Measurements from ENCODE around the gene TCAP.
A peak's percentile ranks its signal among the peaks of the same experiment; 100 is the strongest.

TCAP gene, protein sequence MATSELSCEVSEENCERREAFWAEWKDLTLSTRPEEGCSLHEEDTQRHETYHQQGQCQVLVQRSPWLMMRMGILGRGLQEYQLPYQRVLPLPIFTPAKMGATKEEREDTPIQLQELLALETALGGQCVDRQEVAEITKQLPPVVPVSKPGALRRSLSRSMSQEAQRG

DNA sequence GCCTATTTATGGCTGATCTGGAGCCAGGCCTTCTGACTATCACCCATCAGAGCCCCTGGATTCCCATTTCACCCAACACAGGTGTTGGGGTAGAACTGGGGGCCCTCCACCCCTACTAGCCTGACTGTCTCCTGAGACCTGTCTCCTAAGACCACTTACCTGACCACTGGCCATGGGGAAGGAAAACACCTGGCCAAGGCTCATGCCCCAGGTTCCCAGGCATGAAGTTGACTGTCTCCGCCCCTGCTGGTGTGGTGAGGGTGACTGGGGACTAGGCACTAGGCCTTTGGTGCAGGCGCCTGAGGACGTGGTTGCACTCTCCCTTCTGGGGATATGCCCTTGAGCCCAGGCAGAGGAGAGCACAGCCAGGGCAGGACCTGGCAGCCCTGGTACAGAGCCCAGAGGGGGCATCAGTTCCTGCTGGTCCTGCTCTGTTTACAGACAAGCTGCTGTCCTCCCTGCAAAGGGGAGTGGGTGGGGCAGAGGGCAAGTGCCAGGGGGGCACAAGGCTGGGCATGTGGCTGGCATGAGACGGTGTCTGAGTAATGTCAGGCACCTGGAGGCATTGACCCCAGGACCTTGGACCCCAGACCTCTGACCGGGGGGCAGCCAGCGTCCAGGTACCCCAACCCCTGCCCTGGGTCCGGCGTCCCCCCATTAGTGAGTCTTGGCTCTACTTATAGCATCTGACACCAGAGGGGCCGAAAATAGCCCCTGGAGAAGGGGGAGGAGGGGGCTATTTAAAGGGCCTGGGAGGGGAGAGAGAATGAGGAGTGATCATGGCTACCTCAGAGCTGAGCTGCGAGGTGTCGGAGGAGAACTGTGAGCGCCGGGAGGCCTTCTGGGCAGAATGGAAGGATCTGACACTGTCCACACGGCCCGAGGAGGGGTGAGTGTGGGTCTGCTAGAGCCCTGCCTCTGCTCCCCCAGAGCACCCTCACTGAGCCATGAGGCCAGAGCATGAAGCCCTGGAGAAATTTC lies at the start of gene TCAP:
TCAP (plus strand) TSS at position 769 of the 981 bp plus-strand sequence; CDS start at position 780, 11 bp downstream.
- FAIRE-seq, result no peak
- TF ChIP-seq, protein P1, sequence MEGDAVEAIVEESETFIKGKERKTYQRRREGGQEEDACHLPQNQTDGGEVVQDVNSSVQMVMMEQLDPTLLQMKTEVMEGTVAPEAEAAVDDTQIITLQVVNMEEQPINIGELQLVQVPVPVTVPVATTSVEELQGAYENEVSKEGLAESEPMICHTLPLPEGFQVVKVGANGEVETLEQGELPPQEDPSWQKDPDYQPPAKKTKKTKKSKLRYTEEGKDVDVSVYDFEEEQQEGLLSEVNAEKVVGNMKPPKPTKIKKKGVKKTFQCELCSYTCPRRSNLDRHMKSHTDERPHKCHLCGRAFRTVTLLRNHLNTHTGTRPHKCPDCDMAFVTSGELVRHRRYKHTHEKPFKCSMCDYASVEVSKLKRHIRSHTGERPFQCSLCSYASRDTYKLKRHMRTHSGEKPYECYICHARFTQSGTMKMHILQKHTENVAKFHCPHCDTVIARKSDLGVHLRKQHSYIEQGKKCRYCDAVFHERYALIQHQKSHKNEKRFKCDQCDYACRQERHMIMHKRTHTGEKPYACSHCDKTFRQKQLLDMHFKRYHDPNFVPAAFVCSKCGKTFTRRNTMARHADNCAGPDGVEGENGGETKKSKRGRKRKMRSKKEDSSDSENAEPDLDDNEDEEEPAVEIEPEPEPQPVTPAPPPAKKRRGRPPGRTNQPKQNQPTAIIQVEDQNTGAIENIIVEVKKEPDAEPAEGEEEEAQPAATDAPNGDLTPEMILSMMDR (IDR thresholded peaks at IDR 0.05; ENCODE audit: insufficient read depth, missing control alignments), result no peak
- DNase-seq (ENCODE audit: insufficient read length, low spot score), result no peak

DNA sequence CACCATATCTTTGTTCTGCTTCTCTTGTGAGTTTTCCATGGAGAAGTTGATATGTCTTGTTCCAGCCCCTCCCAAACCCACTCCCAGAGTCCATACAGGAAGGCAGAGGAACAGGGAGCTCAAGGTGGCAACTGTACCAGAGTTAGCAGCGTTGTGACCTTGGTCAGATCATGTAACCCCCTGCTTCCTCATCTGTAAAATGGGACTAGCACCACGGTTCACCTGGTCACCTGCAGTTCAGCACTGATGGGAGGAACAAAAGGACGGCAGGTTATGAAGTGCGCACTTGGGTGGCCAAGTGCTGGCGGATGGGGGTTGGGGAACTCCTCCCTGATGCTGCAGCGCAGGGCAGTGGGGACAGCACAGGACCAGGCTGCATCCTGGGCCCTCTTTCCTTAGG lies 49.7 kb upstream of the TCAP start:
- FAIRE-seq, result no peak
- TF ChIP-seq, protein P1 (IDR thresholded peaks at IDR 0.05; ENCODE audit: insufficient read depth, missing control alignments), result no peak
- DNase-seq (ENCODE audit: insufficient read length, low spot score), result no peak

DNA sequence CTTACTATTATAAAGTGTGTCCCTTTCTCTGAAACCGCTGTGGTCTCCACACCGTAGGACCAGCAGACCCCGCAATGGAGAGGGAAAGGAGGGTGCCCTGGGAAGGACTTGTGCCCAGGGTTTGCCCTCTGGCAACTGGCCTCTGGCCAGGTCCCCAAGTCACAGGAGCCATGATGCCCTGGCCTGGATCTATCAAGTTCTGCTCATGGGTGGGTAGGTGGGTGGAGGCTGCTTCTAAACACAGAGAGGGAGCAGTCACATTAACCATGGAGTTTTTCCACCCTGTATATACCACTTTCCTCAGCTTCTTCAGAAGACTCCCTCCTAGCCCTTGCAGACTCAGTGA lies 48.1 kb upstream of the TCAP start:
- TF ChIP-seq, protein P1 (IDR thresholded peaks at IDR 0.05; ENCODE audit: insufficient read depth, missing control alignments), result no peak
- FAIRE-seq (no peak), DNase-seq (ENCODE audit: insufficient read length, low spot score) (no peak)

DNA sequence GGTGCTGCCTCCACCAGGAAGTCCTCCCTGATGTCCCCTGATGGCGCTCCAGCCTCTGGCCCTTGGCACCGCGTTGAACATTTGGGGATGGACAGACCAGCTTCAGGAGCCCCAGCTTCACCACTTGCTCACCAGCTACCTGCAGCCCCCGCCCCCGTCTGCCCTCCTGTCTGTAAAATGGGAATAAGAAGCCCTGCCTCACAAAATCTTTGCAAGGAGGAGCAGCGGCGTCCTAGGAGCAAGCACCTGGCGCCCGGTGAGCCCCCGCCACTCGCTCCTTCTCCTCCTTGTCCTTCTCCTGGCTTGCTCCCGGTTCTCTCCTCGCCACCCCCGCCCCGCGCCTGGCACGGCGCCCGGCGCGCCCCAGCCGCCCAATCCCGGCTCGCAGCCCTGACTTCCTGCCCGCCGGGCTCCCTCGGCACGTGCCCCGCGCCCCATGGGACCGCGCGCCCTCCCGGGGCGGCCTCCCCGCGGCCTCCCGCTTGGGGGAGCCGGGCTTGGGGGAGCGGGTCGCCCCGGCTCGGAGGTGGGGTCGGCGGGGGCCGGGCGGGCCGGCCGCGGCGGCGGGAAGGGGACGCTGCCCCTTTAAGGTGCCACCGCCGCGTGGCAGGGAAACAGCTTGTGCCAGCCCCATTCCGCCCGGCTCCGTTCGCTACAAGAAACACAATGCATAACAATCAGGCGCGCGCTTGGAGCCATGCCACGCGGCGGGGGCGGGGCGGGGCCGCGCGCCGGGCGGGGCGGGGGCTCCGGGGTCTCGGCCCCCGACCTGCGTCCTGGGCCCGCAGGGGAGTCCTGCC lies 47.5 kb upstream of the TCAP start:
- TF ChIP-seq, protein P1 (IDR thresholded peaks at IDR 0.05; ENCODE audit: insufficient read depth, missing control alignments), result no peak
- DNase-seq (ENCODE audit: insufficient read length, low spot score) (peak; percentile 53), FAIRE-seq (no peak)

DNA sequence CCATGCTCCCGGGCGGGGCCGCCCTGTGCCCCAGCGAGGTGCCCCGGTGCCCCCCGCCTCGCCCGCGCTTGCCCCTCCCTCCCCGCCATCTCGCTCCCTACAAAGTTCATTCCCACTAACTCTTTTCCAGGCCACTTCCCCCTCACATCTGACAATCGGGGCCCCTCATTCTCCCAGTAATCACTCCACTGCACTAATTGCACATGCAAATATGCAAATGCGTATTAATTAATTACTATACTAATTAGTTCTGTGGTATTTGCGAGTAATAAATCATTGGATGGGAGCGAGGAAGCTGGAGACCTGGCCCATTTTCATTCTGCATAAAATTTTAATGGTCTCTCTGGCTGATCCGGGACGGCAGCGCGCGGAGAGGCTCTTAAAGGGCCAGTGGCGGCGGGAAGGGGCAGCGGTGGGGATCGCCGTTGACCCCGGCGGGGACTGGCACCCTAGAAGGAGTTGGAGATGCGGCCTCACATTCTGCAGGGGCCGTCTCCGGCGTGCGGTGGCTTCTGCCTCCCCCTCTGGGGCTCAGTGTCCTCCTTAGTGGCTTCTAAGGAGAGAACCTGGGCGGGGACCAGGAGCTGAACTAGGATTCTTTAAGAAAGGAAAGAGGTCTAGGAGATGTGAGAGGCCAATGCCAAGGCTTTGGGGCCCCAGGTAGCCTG lies 46.8 kb upstream of the TCAP start:
- TF ChIP-seq, protein P1 (IDR thresholded peaks at IDR 0.05; ENCODE audit: insufficient read depth, missing control alignments), result no peak
- FAIRE-seq, result no peak
- no peak for DNase-seq (ENCODE audit: insufficient read length, low spot score)

DNA sequence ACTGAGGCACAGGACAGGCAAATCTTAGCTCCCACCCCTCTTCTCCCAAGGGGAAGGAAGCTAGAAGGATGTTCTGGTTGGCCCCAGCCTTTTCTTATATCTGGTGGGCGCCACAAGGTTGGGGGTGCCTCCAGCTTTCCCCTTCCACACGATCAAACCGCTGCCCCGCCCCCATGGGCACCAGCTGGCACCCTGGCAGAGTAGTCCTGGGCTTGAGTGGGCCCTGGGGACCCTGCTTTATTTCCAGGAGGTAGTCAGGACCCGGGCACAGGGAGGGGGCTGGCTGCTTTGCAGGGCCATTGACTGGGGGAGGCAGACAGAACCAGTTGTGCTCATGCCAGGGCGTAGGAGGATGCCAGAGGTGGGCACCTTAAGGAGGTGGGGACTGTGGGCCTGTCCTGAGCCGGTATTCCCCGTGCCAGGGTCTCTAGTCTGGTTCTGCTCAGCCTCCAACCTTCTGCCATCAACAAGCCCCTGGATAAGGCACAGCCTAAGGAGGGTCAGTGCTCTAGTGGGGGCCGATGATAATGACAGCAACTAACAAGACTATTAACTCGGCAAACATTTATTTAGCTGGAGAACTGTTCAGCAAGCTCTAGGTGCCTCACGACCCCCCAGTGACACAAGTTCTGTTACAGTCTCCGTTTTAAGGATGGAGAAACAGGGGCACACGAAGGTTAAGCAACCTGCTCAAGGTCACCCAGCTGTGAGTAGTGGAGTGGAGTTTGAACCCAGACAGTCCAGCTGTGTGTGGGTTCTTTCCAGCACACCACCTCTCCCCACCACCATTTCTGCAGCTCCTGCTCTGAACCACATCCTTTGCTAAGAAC lies 46.0 kb upstream of the TCAP start:
- DNase-seq (ENCODE audit: insufficient read length, low spot score) (no peak), FAIRE-seq (no peak)
- TF ChIP-seq, protein P1 (IDR thresholded peaks at IDR 0.05; ENCODE audit: insufficient read depth, missing control alignments), result no peak
